Endothelial cell of umbilical vein (primary cell): ENCODE measurements around the gene DCHS2. TPM values are rescaled to one million over a fixed set of nuclear protein-coding genes. Genes with fewer than 3 reads are reported as not detected.

Experiments used
- BruUV-seq: library from RNA; stranded (reverse); fragments of 400-500 nt; replicated peaks from 2 replicates; lab custom pipeline; 2021; lab: Mats Ljungman, UMichigan
- CTCF ChIA-PET: fragments of 300-600, 350-600 bp; sonication (Branson Sonifier 250); formaldehyde crosslinking; loops from one replicate; lab custom pipeline; 2021; ENCODE audit warnings: antibody characterized with exemption, inconsistent platforms; lab: Charles Lee
- POLR2A ChIA-PET: fragments of 300-600, 350-600 bp; sonication (Branson Sonifier 250); formaldehyde crosslinking; loops from one replicate; lab custom pipeline; 2021; ENCODE audit warnings: antibody characterized with exemption, inconsistent platforms; lab: Charles Lee
- DNase-seq: peaks from one replicate; pipeline ENCODE4 v3.0.0-alpha.2; 2011; ENCODE audit warnings: low read depth, low spot score
- FAIRE-seq: peaks from 2 replicates; lab custom pipeline; 2011; peaks lifted over from hg19 to GRCh38; lab: Jason Lieb, UNC
- H2AFZ ChIP-seq: 2 replicates; pipeline ENCODE4 v1.6.0; 2012; ENCODE audit warnings: low read depth, low read length, control low read depth, inconsistent platforms
- H3K27ac ChIP-seq: 2 replicates; pipeline ENCODE4 v1.5.1; 2011; ENCODE audit warnings: low read depth, mild to moderate bottlenecking, control low read depth, low read length, moderate library complexity; ENCODE audit not compliant: insufficient read depth
- H3K27me3 ChIP-seq, 2 experiments: 2 replicates each; pipeline versions ENCODE4 v1.6.0 to v1.6.1; 2011; ENCODE audit warnings: low read length in 2 of 2, mixed read lengths in 1 of 2; ENCODE audit not compliant: control insufficient read depth in 2 of 2, insufficient read depth in 2 of 2
- H3K36me3 ChIP-seq, 2 experiments: 2 replicates in 1 of 2; 3 replicates in 1 of 2; pipeline ENCODE4 v1.5.1; 2011; ENCODE audit warnings: low read length in 2 of 2, mild to moderate bottlenecking in 1 of 2, moderate library complexity in 1 of 2; ENCODE audit not compliant: control insufficient read depth in 2 of 2, insufficient read depth in 2 of 2; ENCODE audit errors: extremely low read depth in 1 of 2
- H3K4me1 ChIP-seq: 3 replicates; pipeline ENCODE4 v1.5.1; 2011; ENCODE audit warnings: mild to moderate bottlenecking, low read length; ENCODE audit not compliant: control insufficient read depth, insufficient read depth; ENCODE audit errors: extremely low read depth
- H3K4me2 ChIP-seq: 2 replicates; pipeline ENCODE4 v1.6.1; 2011; ENCODE audit warnings: low read length, control low read depth, mixed read lengths; ENCODE audit not compliant: insufficient read depth
- H3K4me3 ChIP-seq, 3 experiments: fragments of 200-600 bp in 1 of 3; sonication (generic), shearing (Covaris generic) in 1 of 3; replicated peaks in 1 of 3; 2 replicates each; pipeline ENCODE4 v1.5.1; 2011 to 2016; ENCODE audit warnings: control low read depth in 3 of 3, low read length in 3 of 3, mild to moderate bottlenecking in 2 of 3, inconsistent platforms in 1 of 3, low read depth in 1 of 3, moderate library complexity in 1 of 3; ENCODE audit not compliant: insufficient read depth in 1 of 3
- H3K79me2 ChIP-seq: 2 replicates; pipeline ENCODE4 v1.6.0; 2012; ENCODE audit warnings: low read length, inconsistent platforms; ENCODE audit not compliant: control insufficient read depth, insufficient read depth
- H3K9ac ChIP-seq: replicated peaks from 2 replicates; pipeline ENCODE3; 2011; ENCODE audit warnings: low read length, control low read depth; ENCODE audit not compliant: insufficient read depth; ENCODE audit errors: extremely low read depth
- H3K9me1 ChIP-seq: replicated peaks from 3 replicates; pipeline ENCODE4 v1.6.0; 2011; ENCODE audit warnings: mild to moderate bottlenecking, low read length; ENCODE audit not compliant: control insufficient read depth, insufficient read depth; ENCODE audit errors: extremely low read depth
- H3K9me3 ChIP-seq: replicated peaks from 2 replicates; pipeline ENCODE4 v1.5.1; 2012; ENCODE audit warnings: low read length, inconsistent platforms; ENCODE audit not compliant: control insufficient read depth, insufficient read depth
- H4K20me1 ChIP-seq: replicated peaks from 2 replicates; pipeline ENCODE3; 2011; ENCODE audit warnings: mild to moderate bottlenecking, low read length; ENCODE audit not compliant: control insufficient read depth, insufficient read depth; ENCODE audit errors: extremely low read depth
- CTCF ChIP-seq, 2 donors: IDR thresholded peaks; 1 replicate in 1 of 2; 2 replicates in 1 of 2; pipeline ENCODE4 v1.5.1; 2011; ENCODE audit warnings: low read length in 2 of 2, mild to moderate bottlenecking in 2 of 2, moderate library complexity in 2 of 2, control low read depth in 1 of 2, inconsistent platforms in 1 of 2, low read depth in 1 of 2; ENCODE audit not compliant: insufficient read depth in 1 of 2; ENCODE audit errors: extremely low read depth in 1 of 2
- EZH2 ChIP-seq: IDR thresholded peaks from 2 replicates; pipeline ENCODE4 v1.6.1; 2012; ENCODE audit warnings: borderline replicate concordance, low read depth, mild to moderate bottlenecking, moderate library complexity, low read length, inconsistent platforms; ENCODE audit not compliant: severe bottlenecking
- FOS ChIP-seq: IDR thresholded peaks from 2 replicates; pipeline ENCODE4 v1.6.1; 2011; ENCODE audit warnings: mild to moderate bottlenecking, low read length, moderate library complexity, borderline replicate concordance; ENCODE audit not compliant: insufficient read depth
- GATA2 ChIP-seq: IDR thresholded peaks from 2 replicates; pipeline ENCODE4 v1.7.0; 2011; ENCODE audit warnings: low read depth, mild to moderate bottlenecking, moderate library complexity, mixed read lengths, low read length; ENCODE audit not compliant: insufficient read length, insufficient read depth
- JUN ChIP-seq: IDR thresholded peaks from 2 replicates; pipeline ENCODE4 v1.6.1; 2011; ENCODE audit warnings: borderline replicate concordance, low read depth; ENCODE audit not compliant: insufficient read length, insufficient read depth
- MAX ChIP-seq: IDR thresholded peaks from 2 replicates; pipeline ENCODE4 v1.6.1; 2011; ENCODE audit not compliant: insufficient read depth, insufficient read length
- MYC ChIP-seq: IDR thresholded peaks from one replicate; pipeline ENCODE4 v1.6.1; 2011; ENCODE audit warnings: mild to moderate bottlenecking, low read depth, low read length
- POLR2A ChIP-seq: IDR thresholded peaks from 2 replicates; pipeline ENCODE4 v1.6.1; 2012; ENCODE audit warnings: low read depth, mild to moderate bottlenecking, control low read depth, low read length
- POLR2AphosphoS5 ChIP-seq: IDR thresholded peaks from 2 replicates; pipeline ENCODE4 v1.6.1; 2012; ENCODE audit warnings: low read depth, mild to moderate bottlenecking, control low read depth, low read length, moderate library complexity; ENCODE audit not compliant: insufficient read depth
- dilution Hi-C: fragments of 300-500 bp; cut with MboI; formaldehyde crosslinking; loops from one replicate; pipeline ENCODE4 v1.15.0; 2019; ENCODE audit warnings: low sequenced_read_pairs; ENCODE audit not compliant: extremely low pct_ligation_motif_present
- intact Hi-C: fragments of 100-400 bp; cut with micrococcal nuclease; formaldehyde crosslinking; loops from one replicate; pipeline ENCODE4 v1.10.0; 2022
- polyA plus RNA-seq, 4 experiments: library from polyadenylated mRNA; depleted of rRNA in 3 of 4; stranded (reverse) in 3 of 4; unstranded in 1 of 4; fragments of >200 nt; gene quantifications; 2 replicates each; pipeline versions ENCODE4 v1.2.1 to v1.2.3, GENCODE V29; 2011 to 2012; ENCODE audit warnings: missing spikeins in 1 of 4
- total RNA-seq: library from RNA; stranded (reverse); gene quantifications from 2 replicates; pipeline ENCODE4 v1.2.3, GENCODE V29; 2021

DCHS2 gene
- total and polyA plus RNA-seq, 2 donors (not counting 3 experiments of a cell fraction or from before 2014, with no cell fraction given), result not detected

DNA sequence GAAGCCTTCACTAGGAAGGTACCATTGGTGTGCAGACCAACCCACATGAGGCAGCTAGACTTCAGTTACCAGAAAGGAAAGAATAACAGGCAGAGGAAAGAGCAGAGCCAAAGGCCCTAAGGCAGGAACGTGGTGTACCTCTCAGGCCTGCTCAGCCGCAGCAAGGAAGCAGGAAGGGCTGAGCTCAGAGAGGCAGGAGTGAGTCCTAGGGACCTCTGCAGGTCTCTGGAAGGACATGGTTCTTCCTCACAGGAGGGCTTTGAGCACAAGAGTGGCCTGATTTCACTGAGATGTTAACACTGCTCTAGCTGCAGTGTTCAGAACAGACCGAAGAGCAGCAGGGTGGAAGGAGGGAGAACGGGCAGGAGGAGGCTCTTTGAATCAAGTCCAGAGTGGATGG is 124.6 kb downstream of the DCHS2 start:
- ChIA-PET CTCF (no interaction called here), POLR2A (no interaction called here)
- no TSS peak for BruUV-seq

More for the DNA sequence above, 124.6 kb downstream of the DCHS2 start:
- intact Hi-C loops, result no loop called here
- DNase-seq, result no peak
- no peaks in the 10 kb centered on the region for H3K27me3 ChIP-seq
- H4K20me1 ChIP-seq, result no peaks in the 10 kb centered on the region
- H2AFZ ChIP-seq, result no peak overlapping the region
- peaks cover 2% of the 10 kb centered on the region for H3K9me3 ChIP-seq
- H3K4me2 ChIP-seq, result no peak overlapping the region
- no peak overlapping the region for H3K9ac ChIP-seq
- TF ChIP-seq FOS (no peak), GATA2 (no peak), POLR2A (no peak), CTCF (IDR thresholded peaks at IDR 0.05; ENCODE audit: extremely low read depth in 1 of 2, insufficient read depth in 1 of 2, low read depth in 1 of 2, low read length in 2 of 2) (no peak), EZH2 (no peak), MAX (no peak), MYC (no peak), JUN (no peak), POLR2AphosphoS5 (no peak)
- dilution Hi-C loops, result no loop called here
- H3K4me3 ChIP-seq, result no peak overlapping the region
- H3K27ac ChIP-seq, result no peak overlapping the region
- no peaks in the 10 kb centered on the region for H3K4me1 ChIP-seq
- no peaks in the 10 kb centered on the region for H3K9me1 ChIP-seq
- no peak for FAIRE-seq
- no peaks in the 10 kb centered on the region for H3K36me3 ChIP-seq
- no peaks in the 10 kb centered on the region for H3K79me2 ChIP-seq
